Left lung (tissue), 10 donors: ENCODE results near the gene HSF2BP. TPM values are rescaled to one million over a fixed set of nuclear protein-coding genes. Genes with fewer than 3 reads are reported as not detected.

Experiments used
- ATAC-seq: fragments of 200-7000 bp; cut with Tn5 transposase; one replicate; pipeline ENCODE4 v1.9.1; 2020; ENCODE audit warnings: moderate library complexity
- DNase-seq, 4 donors: peaks; one replicate each; pipeline ENCODE4 v3.0.0-alpha.2; 2013 to 2020
- H3K27ac ChIP-seq, 2 donors: fragments of 200-600 bp; sonication (generic) in 1 of 2; one replicate each; pipeline versions ENCODE4 v1.5.0 to v1.8.0; 2020 to 2021
- H3K27me3 ChIP-seq, 2 donors: fragments of 200-600 bp; sonication (generic) in 1 of 2; one replicate each; pipeline versions ENCODE4 v1.5.0 to v1.8.0; 2020 to 2021
- H3K36me3 ChIP-seq, 2 donors: fragments of 200-600 bp; sonication (generic) in 1 of 2; one replicate each; pipeline versions ENCODE4 v1.5.0 to v1.8.0; 2020 to 2021
- H3K4me1 ChIP-seq, 2 donors: fragments of 200-600 bp; one replicate each; pipeline ENCODE4 v1.8.0; 2021
- H3K4me3 ChIP-seq, 2 donors: fragments of 200-600 bp; sonication (generic) in 1 of 2; one replicate each; pipeline versions ENCODE4 v1.5.0 to v1.8.0; 2020 to 2021; ENCODE audit warnings: mild to moderate bottlenecking in 1 of 2
- H3K9me3 ChIP-seq, 2 donors: fragments of 200-600 bp; sonication (generic) in 1 of 2; one replicate each; pipeline versions ENCODE4 v1.5.0 to v1.8.0; 2020 to 2021
- intact Hi-C, 2 donors: fragments of 100-400 bp; cut with DNase I; formaldehyde crosslinking; loops; one replicate each; pipeline versions ENCODE4 v1.11.2 to v1.14.2; 2022
- polyA plus RNA-seq, 6 donors: library from polyadenylated mRNA; unstranded; fragments of 120-200 nt; gene quantifications; one replicate each; pipeline ENCODE4 v1.2.1, GENCODE V29; 2013; ENCODE audit not compliant: insufficient read length in 6 of 6
- total RNA-seq, 2 donors: library from RNA; stranded (reverse); fragmentation: NEBNext Ultra II Directional; extraction: Animal tissue kit (Norgen Biotek cat#: 25700); gene quantifications; one replicate each; pipeline ENCODE4 v1.2.1, GENCODE V29; 2021
- TF ChIP-seq, protein P1 (sequence below), 2 donors: fragments of 200-600 bp; sonication (generic) in 1 of 2; IDR thresholded peaks; one replicate each; pipeline versions ENCODE4 v1.5.0 to v1.8.0; 2021; ENCODE audit warnings: antibody characterized with exemption in 2 of 2
- donor health status: DM: no; HTN: yes; CAD: no.
- donor health status: DM: no; HTN: no; CAD: no.

Gene HSF2BP
- total and polyA plus RNA-seq, 8 donors = 0.29 to 1.7 (median 1.2) TPM

DNA sequence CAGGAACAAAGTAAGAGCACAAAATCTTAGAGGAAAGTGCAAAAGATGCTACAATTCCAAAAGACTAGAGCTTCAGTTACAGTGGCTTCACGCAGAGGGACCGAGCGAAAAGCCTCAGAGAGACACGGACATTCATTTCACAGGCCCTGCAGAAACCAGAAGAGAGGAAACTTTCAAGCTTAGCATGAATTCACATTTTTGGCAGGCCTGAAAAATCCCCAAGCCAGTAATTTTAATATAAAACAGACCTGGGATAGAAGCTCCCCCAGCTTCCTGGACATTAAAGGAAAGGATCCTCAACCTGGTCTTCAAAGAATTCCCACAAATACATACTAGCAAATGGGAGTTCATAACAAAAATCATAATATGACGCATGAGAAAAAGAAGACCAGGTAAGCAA is 66.2 kb downstream of the HSF2BP start:
- Histone ChIP-seq H3K9me3 (no peaks in the 10 kb centered on the region), H3K27ac (no peak overlapping the region), H3K4me3 (no peak overlapping the region), H3K4me1 (no peaks in the 10 kb centered on the region), H3K27me3 (no peaks in the 10 kb centered on the region), H3K36me3 (no peaks in the 10 kb centered on the region)
- no peak for ATAC-seq
- no peak for DNase-seq
- TF ChIP-seq, protein P1, sequence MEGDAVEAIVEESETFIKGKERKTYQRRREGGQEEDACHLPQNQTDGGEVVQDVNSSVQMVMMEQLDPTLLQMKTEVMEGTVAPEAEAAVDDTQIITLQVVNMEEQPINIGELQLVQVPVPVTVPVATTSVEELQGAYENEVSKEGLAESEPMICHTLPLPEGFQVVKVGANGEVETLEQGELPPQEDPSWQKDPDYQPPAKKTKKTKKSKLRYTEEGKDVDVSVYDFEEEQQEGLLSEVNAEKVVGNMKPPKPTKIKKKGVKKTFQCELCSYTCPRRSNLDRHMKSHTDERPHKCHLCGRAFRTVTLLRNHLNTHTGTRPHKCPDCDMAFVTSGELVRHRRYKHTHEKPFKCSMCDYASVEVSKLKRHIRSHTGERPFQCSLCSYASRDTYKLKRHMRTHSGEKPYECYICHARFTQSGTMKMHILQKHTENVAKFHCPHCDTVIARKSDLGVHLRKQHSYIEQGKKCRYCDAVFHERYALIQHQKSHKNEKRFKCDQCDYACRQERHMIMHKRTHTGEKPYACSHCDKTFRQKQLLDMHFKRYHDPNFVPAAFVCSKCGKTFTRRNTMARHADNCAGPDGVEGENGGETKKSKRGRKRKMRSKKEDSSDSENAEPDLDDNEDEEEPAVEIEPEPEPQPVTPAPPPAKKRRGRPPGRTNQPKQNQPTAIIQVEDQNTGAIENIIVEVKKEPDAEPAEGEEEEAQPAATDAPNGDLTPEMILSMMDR (IDR thresholded peaks at IDR 0.05) = no peak
- intact Hi-C loops = no loop called here

DNA sequence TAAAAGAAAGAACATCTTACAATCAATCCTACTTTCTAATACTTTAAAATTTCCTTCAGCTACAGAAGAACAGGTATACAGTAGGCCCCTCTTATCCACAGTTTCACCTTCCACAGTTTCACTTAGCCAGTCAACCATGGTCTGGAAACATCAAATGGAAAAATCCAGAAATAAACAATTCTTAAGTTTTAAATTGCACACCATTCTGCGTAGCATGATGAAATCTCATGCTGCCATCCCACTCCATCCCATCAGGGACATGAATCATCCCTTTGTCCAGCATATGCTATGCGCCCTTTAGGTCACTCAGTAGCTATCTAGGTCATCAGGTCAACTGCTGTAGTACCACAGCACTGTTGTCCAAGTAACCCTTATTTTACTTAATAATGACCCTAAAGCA is 67.7 kb downstream of the HSF2BP start:
- DNase-seq (no peak), ATAC-seq (no peak)
- intact Hi-C loops = no loop called here
- H3K27me3 ChIP-seq = no peaks in the 10 kb centered on the region
- H3K36me3 ChIP-seq = no peaks in the 10 kb centered on the region
- no peaks in the 10 kb centered on the region for H3K9me3 ChIP-seq
- no peak overlapping the region for H3K4me3 ChIP-seq
- H3K4me1 ChIP-seq = peaks cover 3 to 5% of the 10 kb centered on the region in 2 donors
- H3K27ac ChIP-seq = no peak overlapping the region
- TF ChIP-seq, protein P1 (IDR thresholded peaks at IDR 0.05) = no peak

DNA sequence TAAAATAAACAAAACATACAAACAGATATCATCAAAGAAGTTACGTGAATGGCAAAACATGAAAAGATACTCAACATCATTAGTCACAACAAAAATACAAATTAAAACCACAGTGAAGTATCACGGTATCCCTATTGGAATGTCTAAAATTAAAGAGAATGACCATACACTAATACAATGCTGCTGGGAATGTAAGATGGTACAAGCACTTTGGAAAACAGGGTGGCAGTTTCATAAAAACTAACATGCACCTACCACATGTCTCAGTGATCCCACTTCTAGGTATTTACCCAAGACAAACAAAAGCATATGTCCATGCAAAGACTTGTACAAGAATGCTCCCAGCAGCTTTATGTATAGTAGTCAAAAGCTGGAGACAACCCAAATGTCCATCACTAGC is 69.1 kb downstream of the HSF2BP start:
- no peak for DNase-seq
- TF ChIP-seq, protein P1 (IDR thresholded peaks at IDR 0.05) = no peak
- H3K4me3 ChIP-seq = no peak overlapping the region
- peaks cover 11 to 18% of the 10 kb centered on the region in 2 donors for H3K4me1 ChIP-seq
- H3K9me3 ChIP-seq = no peaks in the 10 kb centered on the region
- no peaks in the 10 kb centered on the region for H3K27me3 ChIP-seq
- ATAC-seq = no peak
- intact Hi-C loops = no loop called here
- H3K36me3 ChIP-seq = no peaks in the 10 kb centered on the region
- H3K27ac ChIP-seq = no peak overlapping the region

DNA sequence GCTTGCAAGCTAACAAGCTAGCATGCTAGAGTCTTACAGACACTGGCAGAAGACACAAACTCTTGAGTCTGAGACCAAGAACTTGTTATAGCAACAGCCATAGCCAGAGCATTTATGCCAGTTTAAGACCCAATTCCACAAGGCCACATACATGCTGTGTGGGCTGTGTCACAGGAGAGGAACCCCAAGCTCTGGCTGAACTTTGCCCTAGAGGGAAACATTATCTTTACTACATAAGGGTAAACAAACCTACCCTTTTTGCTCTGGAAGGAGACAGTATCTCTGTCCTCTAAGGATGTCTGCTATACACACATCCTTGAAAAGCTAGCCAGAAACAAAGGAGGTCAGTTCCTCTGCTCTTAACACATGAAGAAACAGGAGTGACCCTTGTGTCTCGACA is 70.3 kb downstream of the HSF2BP start:
- Histone ChIP-seq H3K9me3 (no peaks in the 10 kb centered on the region), H3K27ac (no peak overlapping the region), H3K4me3 (no peak overlapping the region), H3K4me1 (peaks cover 11 to 19% of the 10 kb centered on the region in 2 donors), H3K27me3 (no peaks in the 10 kb centered on the region), H3K36me3 (no peaks in the 10 kb centered on the region)
- ATAC-seq = no peak
- intact Hi-C loops = no loop called here
- DNase-seq = no peak
- TF ChIP-seq, protein P1 (IDR thresholded peaks at IDR 0.05) = no peak

DNA sequence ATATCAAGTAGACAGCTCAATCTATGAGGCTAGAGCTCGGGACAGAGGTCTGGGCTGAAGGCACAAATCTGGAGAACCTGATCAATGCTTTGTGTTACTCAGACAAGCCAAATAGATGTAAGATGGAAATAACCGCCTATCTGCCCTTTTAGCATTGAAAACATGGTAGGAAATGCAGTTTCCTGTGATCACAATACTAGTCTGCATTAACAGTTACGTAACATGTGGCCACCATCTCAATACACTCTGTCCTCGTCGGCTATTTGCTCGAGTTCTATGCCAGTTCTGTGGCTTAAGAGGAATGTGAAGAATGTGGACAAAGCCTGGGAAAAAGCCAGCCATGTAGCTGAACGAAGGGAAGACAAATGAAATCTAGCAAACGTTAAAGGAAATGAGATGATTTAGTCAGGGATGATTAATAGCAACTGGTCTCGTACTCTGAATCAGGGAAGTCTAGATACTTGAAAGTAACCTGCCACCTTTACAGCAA is 73.3 kb downstream of the HSF2BP start:
- Histone ChIP-seq H3K36me3 (no peaks in the 10 kb centered on the region), H3K4me1 (peaks cover 11 to 19% of the 10 kb centered on the region in 2 donors), H3K27me3 (no peaks in the 10 kb centered on the region), H3K9me3 (no peaks in the 10 kb centered on the region), H3K27ac (peak overlapping the region; percentile 65 to 70), H3K4me3 (no peak overlapping the region)
- intact Hi-C loops = no loop called here
- TF ChIP-seq, protein P1 (IDR thresholded peaks at IDR 0.05) = no peak
- DNase-seq = peak in 2 of 4 donors; percentile 79 to 87
- ATAC-seq = peak; percentile 97
